Activated gamma-delta T cell treated with anti-CD3 and anti-CD28 coated beads, Interleukin-2, amount 50 U/mL, for 16 hours (primary cell): ENCODE data around the gene NCR3LG1.
"Not testable (repeated sequence)": the region's sequence is repeated elsewhere in the genome, so short reads cannot be mapped to it uniquely, and the experiment has no call there.

Experiments
- DNase-seq: peaks from one replicate; pipeline ENCODE4 v3.0.0-alpha.2; 2020; ENCODE audit warnings: low read depth

The NCR3LG1 gene

GRCh38 chr11:17412488-17413180, 61.0 kb downstream of the NCR3LG1 start:
- no peak for DNase-seq

GRCh38 chr11:17413414-17414316, 62.1 kb downstream of the NCR3LG1 start:
- DNase-seq: no peak

DNA sequence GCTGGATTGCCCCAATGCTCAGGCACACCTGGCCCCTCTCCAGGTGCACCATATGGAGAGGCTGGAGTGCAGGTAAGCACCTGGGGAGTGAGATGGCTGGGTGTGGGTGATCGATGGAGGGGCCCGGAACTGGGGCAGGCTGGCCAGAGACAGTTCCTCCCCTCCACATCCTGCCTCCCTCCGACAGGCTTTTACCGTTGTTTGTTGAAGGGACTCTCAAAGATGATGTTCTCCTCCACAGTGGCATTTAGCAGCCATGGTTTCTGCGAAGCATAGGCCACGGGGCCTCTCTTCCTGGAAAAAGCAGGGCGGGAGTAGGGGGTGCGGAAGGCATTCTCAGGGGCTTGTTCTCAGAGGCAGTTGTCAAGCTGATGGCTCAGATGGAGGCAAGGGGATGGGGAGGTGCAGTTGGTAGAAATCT, 62.7 kb downstream of the NCR3LG1 start:
- no peak for DNase-seq

- DNase-seq: no peak
Measured at GRCh38 chr11:17414992-17415391, 63.4 kb downstream of the NCR3LG1 start.

GRCh38 chr11:17415523-17416104, 64.0 kb downstream of the NCR3LG1 start:
- no peak for DNase-seq

DNA sequence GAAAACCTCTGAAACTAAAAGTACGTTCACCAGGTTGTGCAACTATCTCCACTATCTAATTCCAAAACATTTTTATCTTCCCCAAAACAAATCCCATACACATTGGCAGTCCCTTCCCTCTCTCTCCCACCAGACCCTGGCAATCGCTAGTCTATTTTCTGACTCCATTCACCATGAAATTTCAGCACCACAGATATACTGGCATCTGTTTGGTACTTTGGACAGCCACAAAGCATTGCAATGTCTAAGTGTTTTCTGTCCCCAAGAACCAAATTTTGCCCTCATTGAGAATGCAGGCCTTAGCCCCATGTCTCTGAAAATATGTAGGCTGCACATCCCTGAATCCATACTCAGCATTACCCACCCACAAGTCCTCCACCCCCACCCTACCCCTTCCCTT, 64.9 kb downstream of the NCR3LG1 start:
- no peak for DNase-seq

GRCh38 chr11:17418444-17419081, 67.0 kb downstream of the NCR3LG1 start:
- DNase-seq: no peak

- DNase-seq: no peak
Measured at GRCh38 chr11:17421781-17422180, 70.2 kb downstream of the NCR3LG1 start.

- DNase-seq: no peak
Measured at GRCh38 chr11:17423533-17424310, 72.1 kb downstream of the NCR3LG1 start.

DNA sequence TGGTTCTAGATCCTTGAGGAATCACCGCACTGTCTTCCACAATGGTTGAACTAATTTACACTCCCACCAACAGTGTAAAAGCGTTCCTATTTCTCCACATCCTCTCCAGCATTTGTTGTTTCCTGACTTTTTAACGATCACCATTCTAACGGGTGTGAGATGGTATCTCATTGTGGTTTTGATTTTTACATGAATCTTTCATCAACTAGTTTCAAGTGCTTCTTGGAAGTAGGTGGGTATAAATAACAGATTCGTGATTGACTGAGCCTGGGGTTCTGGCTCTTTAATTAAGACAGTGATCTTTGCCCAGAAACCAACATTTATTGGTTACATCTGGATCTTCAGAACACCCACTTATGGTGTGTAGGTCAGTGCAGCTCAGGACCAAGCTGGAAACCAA, 74.6 kb downstream of the NCR3LG1 start:
- not testable (repeated sequence) for DNase-seq
